SHP77 treated with DMSO at 0.1 percent for 48 hours (cell line): ENCODE data around the gene KCNMA1.

Experiments used
- DNase-seq: peaks from one replicate; lab custom pipeline; 2025; lab: John Stamatoyannopoulos, UW

Gene KCNMA1

GRCh38 chr10:77016278-77016815, 621.3 kb downstream of the KCNMA1 start:
- DNase-seq = no peak

DNA sequence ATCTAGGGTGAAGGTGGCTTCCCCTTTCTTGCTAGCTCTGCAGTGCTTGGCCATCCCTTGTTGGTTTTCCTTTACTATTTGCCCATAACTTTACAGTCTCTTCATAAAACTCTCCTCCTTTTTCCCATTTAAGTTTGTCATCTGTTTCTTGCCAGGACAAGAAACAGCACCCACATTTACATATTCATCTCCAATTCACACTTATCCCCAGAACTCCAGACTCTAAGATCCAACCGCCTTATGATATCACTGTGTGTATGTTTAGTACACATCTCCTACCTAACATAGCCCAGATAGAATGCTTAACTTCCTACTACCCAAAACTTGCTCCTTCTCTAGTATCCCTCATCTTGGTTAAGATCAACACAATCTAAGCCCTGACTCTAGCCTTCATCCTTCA, 622.2 kb downstream of the KCNMA1 start:
- DNase-seq = no peak

DNA sequence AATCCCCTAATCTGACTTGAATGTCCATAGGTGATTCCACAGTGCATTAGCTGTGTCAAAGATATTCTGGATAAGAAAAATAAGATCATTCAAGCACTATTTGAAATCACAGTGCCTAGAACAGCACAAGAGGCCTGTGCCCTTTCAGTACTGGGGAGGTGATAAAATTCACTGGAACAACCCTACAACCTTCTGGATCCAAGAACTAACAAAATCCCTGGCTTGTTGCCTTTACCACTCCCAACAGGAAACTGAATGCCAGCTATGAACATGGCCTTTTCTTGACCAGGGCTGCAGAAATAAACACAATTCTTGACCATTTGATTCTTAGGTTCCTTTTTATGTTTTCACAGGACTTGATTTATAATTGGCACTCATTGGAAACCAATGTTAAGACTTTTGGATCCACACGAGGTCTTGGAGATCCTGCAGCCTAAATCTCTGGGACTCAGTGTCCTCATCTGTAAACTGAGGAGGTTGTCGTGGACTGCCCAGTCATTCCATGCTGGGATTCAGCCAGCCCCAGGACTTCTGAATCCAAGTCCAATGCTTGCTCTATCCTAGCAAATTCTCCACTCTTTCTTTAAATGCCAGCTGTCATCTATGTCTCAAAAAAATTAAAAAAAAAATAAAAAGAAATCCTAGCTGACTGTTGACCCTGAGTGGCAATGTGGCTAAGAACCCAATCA, 624.7 kb downstream of the KCNMA1 start:
- DNase-seq = no peak

- DNase-seq = no peak
Measured at GRCh38 chr10:77011874-77012811, 625.5 kb downstream of the KCNMA1 start.

GRCh38 chr10:77010430-77010829, 627.2 kb downstream of the KCNMA1 start:
- DNase-seq = no peak

GRCh38 chr10:77007834-77008233, 629.8 kb downstream of the KCNMA1 start:
- no peak for DNase-seq

- DNase-seq = no peak
Measured at GRCh38 chr10:77006836-77007511, 630.6 kb downstream of the KCNMA1 start.

- no peak for DNase-seq
Measured at GRCh38 chr10:77005871-77006270, 631.7 kb downstream of the KCNMA1 start.

GRCh38 chr10:77004917-77005564, 632.6 kb downstream of the KCNMA1 start:
- DNase-seq = no peak

DNA sequence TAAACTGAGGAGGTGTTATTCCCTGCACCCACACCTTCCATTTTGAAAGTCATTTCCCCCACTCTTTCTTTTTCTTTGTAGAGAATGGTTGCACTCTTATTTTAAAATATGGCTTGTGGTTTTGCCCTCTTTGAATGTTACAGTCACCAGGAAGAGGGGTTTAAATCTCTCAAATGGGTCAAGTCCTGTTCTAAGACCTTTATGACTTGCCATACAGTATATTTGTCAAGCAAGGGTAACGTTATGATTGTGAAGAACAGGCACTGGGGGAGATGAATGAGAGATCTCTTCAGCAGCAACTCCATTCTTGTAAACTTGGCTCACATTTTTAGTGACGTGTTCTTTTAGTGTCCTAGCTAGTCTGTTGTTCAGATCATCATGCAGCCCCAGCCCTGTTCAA, 634.7 kb downstream of the KCNMA1 start:
- DNase-seq = no peak

- DNase-seq = no peak
Measured at GRCh38 chr10:77001206-77001605, 636.4 kb downstream of the KCNMA1 start.

DNA sequence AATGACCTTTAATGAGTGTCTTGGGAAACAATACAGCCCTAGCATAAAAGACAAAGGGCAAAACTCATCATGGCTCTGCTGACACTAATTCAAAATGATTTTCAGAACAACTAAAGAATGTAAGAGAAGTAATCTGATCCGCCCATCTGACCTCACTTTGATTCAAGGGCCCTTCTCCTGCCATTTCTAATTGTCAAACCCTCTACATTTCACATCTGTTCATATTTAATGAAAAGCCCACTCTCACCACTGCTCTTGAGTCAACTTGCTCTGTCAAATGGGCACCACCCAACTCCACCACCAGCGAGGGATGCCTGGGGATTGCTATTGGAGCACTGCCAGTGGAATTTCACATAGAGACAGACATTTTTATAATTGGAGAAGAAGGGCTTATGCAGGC, 639.2 kb downstream of the KCNMA1 start:
- DNase-seq = no peak

- no peak for DNase-seq
Measured at GRCh38 chr10:76997631-76998030, 640.0 kb downstream of the KCNMA1 start.

GRCh38 chr10:76995023-76995422, 642.6 kb downstream of the KCNMA1 start:
- DNase-seq = no peak

- DNase-seq = no peak
Measured at GRCh38 chr10:76993213-76993612, 644.4 kb downstream of the KCNMA1 start.

DNA sequence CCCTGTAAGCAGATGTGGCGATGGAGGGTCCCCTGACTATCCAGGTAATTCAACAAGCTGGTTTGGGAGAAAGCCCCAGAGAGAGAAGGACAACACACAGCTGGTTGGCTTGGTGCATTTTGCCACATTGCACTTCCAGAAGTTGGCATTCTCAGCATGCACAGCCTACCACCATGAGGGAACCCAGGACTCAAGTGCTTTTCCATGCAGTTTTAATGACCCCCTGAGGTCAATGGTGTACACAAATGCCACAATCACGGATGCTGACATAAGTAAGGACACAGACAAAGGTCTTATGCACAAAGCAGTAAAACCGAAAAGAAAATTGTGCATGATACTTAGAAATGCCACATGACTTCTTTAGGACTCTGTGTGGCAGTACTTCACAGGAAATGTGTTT, 645.1 kb downstream of the KCNMA1 start:
- no peak for DNase-seq

- no peak for DNase-seq
Measured at GRCh38 chr10:76991621-76992020, 646.0 kb downstream of the KCNMA1 start.

DNA sequence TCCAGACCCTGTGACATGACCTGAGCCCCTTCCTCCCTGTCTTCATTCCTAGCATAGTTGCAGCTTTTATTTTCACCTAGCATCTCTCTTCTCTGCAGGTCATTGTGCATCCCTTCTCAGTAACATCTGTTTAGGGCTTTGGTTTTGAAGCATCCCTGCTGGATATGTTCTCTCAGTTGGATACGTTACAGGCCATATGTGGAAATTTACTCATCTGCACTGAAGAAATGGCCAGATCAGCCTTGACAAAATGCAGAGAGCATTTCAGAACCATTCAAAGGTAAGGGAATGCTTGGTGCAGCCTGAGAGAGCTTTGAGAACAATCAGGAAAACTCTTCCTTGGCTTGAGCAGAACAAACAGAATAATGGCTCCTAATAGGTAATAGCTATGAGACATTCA, 647.0 kb downstream of the KCNMA1 start:
- no peak for DNase-seq

GRCh38 chr10:76984559-76985443, 652.8 kb downstream of the KCNMA1 start:
- no peak for DNase-seq

GRCh38 chr10:76983624-76984023, 654.0 kb downstream of the KCNMA1 start:
- no peak for DNase-seq

DNA sequence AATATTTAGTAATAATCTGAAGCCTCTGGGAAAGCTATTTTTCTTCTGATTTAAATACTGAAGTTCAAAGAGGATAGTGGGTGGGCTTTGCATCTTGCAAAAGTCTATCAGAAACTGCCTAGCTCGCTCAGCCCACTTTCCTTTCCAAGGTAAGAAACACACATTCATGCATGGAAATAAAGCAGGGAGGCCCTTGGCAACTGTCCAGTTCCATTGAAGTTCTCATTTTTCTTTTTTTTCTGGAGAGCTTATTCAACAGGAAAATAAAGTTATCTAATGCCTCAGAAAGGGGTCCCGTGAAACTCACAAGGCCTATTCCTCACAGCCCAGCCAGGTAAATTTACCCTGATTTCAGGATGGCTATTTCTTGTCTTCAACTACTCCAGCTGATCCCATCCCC, 654.9 kb downstream of the KCNMA1 start:
- DNase-seq = no peak
